KOPT-K1 (cell line): ENCODE results near the gene CFL2.

ENCODE experiments used
- H3K27ac ChIP-seq: fragments of 200-600 bp; sonication (generic); 2 replicates; pipeline ENCODE4 v1.5.1; 2016; ENCODE audit warnings: antibody characterized with exemption, mild to moderate bottlenecking, low read depth, low read length; ENCODE audit not compliant: poor library complexity, severe bottlenecking
- H3K36me3 ChIP-seq: fragments of 200-600 bp; sonication (generic); 2 replicates; pipeline ENCODE4 v1.5.1; 2017; ENCODE audit warnings: antibody characterized with exemption, mild to moderate bottlenecking, low read length, moderate library complexity; ENCODE audit not compliant: insufficient read depth
- H3K9me3 ChIP-seq: fragments of 200-600 bp; sonication (generic); 2 replicates; pipeline ENCODE4 v1.5.1; 2017; ENCODE audit warnings: antibody characterized with exemption, low read length, mild to moderate bottlenecking; ENCODE audit not compliant: insufficient read depth, poor library complexity, severe bottlenecking

CFL2 gene

GRCh38 chr14:34693228-34693939 is 21.0 kb downstream of the CFL2 start:
- H3K27ac ChIP-seq: no peak overlapping the region
- no peaks in the 10 kb centered on the region for H3K9me3 ChIP-seq
- no peaks in the 10 kb centered on the region for H3K36me3 ChIP-seq

GRCh38 chr14:34692898-34693227 is 21.5 kb downstream of the CFL2 start:
- Histone ChIP-seq H3K9me3 (no peaks in the 10 kb centered on the region), H3K27ac (no peak overlapping the region), H3K36me3 (no peaks in the 10 kb centered on the region)

- H3K27ac ChIP-seq: no peak overlapping the region
- H3K36me3 ChIP-seq: no peaks in the 10 kb centered on the region
- H3K9me3 ChIP-seq: no peaks in the 10 kb centered on the region
Measured at GRCh38 chr14:34692348-34692747, 22.0 kb downstream of the CFL2 start.

- H3K9me3 ChIP-seq: no peaks in the 10 kb centered on the region
- no peaks in the 10 kb centered on the region for H3K36me3 ChIP-seq
- no peak overlapping the region for H3K27ac ChIP-seq
Measured at GRCh38 chr14:34691206-34691605, 23.2 kb downstream of the CFL2 start.

GRCh38 chr14:34688470-34689206 is 25.8 kb downstream of the CFL2 start:
- Histone ChIP-seq H3K36me3 (no peaks in the 10 kb centered on the region), H3K27ac (no peak overlapping the region), H3K9me3 (no peaks in the 10 kb centered on the region)

- H3K9me3 ChIP-seq: no peaks in the 10 kb centered on the region
- H3K36me3 ChIP-seq: no peaks in the 10 kb centered on the region
- H3K27ac ChIP-seq: no peak overlapping the region
Measured at GRCh38 chr14:34685819-34686428, 28.5 kb downstream of the CFL2 start.

GRCh38 chr14:34684578-34684977 is 29.8 kb downstream of the CFL2 start:
- Histone ChIP-seq H3K36me3 (no peaks in the 10 kb centered on the region), H3K27ac (no peak overlapping the region), H3K9me3 (no peaks in the 10 kb centered on the region)

- no peaks in the 10 kb centered on the region for H3K36me3 ChIP-seq
- H3K27ac ChIP-seq: peak overlapping the region; percentile 2
- H3K9me3 ChIP-seq: no peaks in the 10 kb centered on the region
Measured at GRCh38 chr14:34682787-34683321, 31.5 kb downstream of the CFL2 start.

GRCh38 chr14:34680806-34681479 is 33.5 kb downstream of the CFL2 start:
- Histone ChIP-seq H3K27ac (no peak overlapping the region), H3K36me3 (no peaks in the 10 kb centered on the region), H3K9me3 (no peaks in the 10 kb centered on the region)

- Histone ChIP-seq H3K9me3 (no peaks in the 10 kb centered on the region), H3K36me3 (no peaks in the 10 kb centered on the region), H3K27ac (no peak overlapping the region)
Measured at GRCh38 chr14:34678735-34679134, 35.7 kb downstream of the CFL2 start.

- no peak overlapping the region for H3K27ac ChIP-seq
- no peaks in the 10 kb centered on the region for H3K36me3 ChIP-seq
Measured at GRCh38 chr14:34678306-34678705, 36.1 kb downstream of the CFL2 start.

GRCh38 chr14:34676516-34677211 is 37.7 kb downstream of the CFL2 start:
- Histone ChIP-seq H3K36me3 (no peaks in the 10 kb centered on the region), H3K27ac (no peak overlapping the region), H3K9me3 (no peaks in the 10 kb centered on the region)

More at GRCh38 chr14:34678306-34678705, 36.1 kb downstream of the CFL2 start:
- H3K9me3 ChIP-seq: no peaks in the 10 kb centered on the region

- Histone ChIP-seq H3K27ac (no peak overlapping the region), H3K9me3 (no peaks in the 10 kb centered on the region), H3K36me3 (no peaks in the 10 kb centered on the region)
Measured at GRCh38 chr14:34673702-34674101, 40.7 kb downstream of the CFL2 start.

- Histone ChIP-seq H3K27ac (no peak overlapping the region), H3K9me3 (no peaks in the 10 kb centered on the region), H3K36me3 (no peaks in the 10 kb centered on the region)
Measured at GRCh38 chr14:34671716-34672115, 42.7 kb downstream of the CFL2 start.
